BJ (cell line): ENCODE measurements around the gene CEP112. TPM values are rescaled to one million over a fixed set of nuclear protein-coding genes. Genes with fewer than 3 reads are reported as not detected.

Experiments used
- CTCF ChIA-PET: fragments of 350-600 bp; formaldehyde crosslinking; extraction: SDS; loops from one replicate; lab custom pipeline; 2021; ENCODE audit warnings: antibody characterized with exemption, inconsistent platforms; lab: Yijun Ruan, JAX
- POLR2A ChIA-PET: fragments of 300-600 bp; sonication (Branson Sonifier 250); formaldehyde crosslinking; extraction: SDS; loops from one replicate; lab custom pipeline; 2021; ENCODE audit warnings: antibody characterized with exemption; lab: Charles Lee
- DNase-seq: peaks from one replicate; pipeline ENCODE4 v3.0.0-alpha.2; 2011; ENCODE audit warnings: low read depth
- H3K27me3 ChIP-seq: 2 replicates; pipeline ENCODE4 v1.6.0; 2011; ENCODE audit warnings: low read length; ENCODE audit not compliant: control insufficient read depth, insufficient read depth
- H3K36me3 ChIP-seq: 2 replicates; pipeline ENCODE4 v1.5.1; 2011; ENCODE audit warnings: low read length; ENCODE audit not compliant: control insufficient read depth, insufficient read depth
- H3K4me3 ChIP-seq: 2 replicates; pipeline ENCODE4 v1.5.1; 2011; ENCODE audit warnings: low read depth, mild to moderate bottlenecking, control low read depth, low read length
- CTCF ChIP-seq: IDR thresholded peaks from 2 replicates; pipeline ENCODE4 v1.5.1; 2011; ENCODE audit warnings: low read depth, mild to moderate bottlenecking, control low read depth, inconsistent platforms, low read length, moderate library complexity; ENCODE audit not compliant: insufficient read depth
- polyA plus RNA-seq: library from polyadenylated mRNA; depleted of rRNA; stranded (reverse); fragments of >200 nt; gene quantifications from 2 replicates; pipeline ENCODE4 v1.2.3, GENCODE V29; 2011

CEP112 gene
- polyA plus RNA-seq, 1 experiment, result 3.3 TPM

GRCh38 chr17:66183529-66183928, 8.4 kb downstream of the CEP112 start:
- Histone ChIP-seq H3K4me3 (no peak overlapping the region), H3K27me3 (no peaks in the 10 kb centered on the region), H3K36me3 (no peaks in the 10 kb centered on the region)
- ChIA-PET POLR2A (no interaction called here), CTCF (interaction anchor here (0.8 kb wide), 1 partner anchor 952 kb away, joined by 3 read pairs; no protein-coding TSS in a partner anchor)
- DNase-seq, result no peak
- no peak for TF ChIP-seq CTCF

- no peak for TF ChIP-seq CTCF
- no peaks in the 10 kb centered on the region for H3K27me3 ChIP-seq
- H3K36me3 ChIP-seq, result no peaks in the 10 kb centered on the region
- no peak overlapping the region for H3K4me3 ChIP-seq
- DNase-seq, result no peak
- POLR2A ChIA-PET, result no interaction called here
- CTCF ChIA-PET, result no interaction called here
Observed at GRCh38 chr17:66178642-66179041, 13.3 kb downstream of the CEP112 start.

GRCh38 chr17:66177048-66177447, 14.9 kb downstream of the CEP112 start:
- Histone ChIP-seq H3K4me3 (no peak overlapping the region), H3K36me3 (no peaks in the 10 kb centered on the region), H3K27me3 (no peaks in the 10 kb centered on the region)
- ChIA-PET POLR2A (no interaction called here), CTCF (no interaction called here)
- DNase-seq, result no peak
- TF ChIP-seq CTCF, result no peak

- no peaks in the 10 kb centered on the region for H3K27me3 ChIP-seq
- no peak for TF ChIP-seq CTCF
- no peak overlapping the region for H3K4me3 ChIP-seq
- ChIA-PET POLR2A (no interaction called here), CTCF (no interaction called here)
- no peak for DNase-seq
- no peaks in the 10 kb centered on the region for H3K36me3 ChIP-seq
Observed at GRCh38 chr17:66175892-66176291, 16.0 kb downstream of the CEP112 start.

- no peak for TF ChIP-seq CTCF
- no peak overlapping the region for H3K4me3 ChIP-seq
- ChIA-PET POLR2A (no interaction called here), CTCF (interaction anchor here (0.7 to 1.0 kb wide), 2 partner anchors 8 to 878 kb away, joined by 3 read pairs; no protein-coding TSS in a partner anchor)
- no peak for DNase-seq
- peaks cover 2% of the 10 kb centered on the region; the same call in 1 of the 2 replicates for H3K36me3 ChIP-seq
- no peaks in the 10 kb centered on the region for H3K27me3 ChIP-seq
Observed at GRCh38 chr17:66172691-66173223, 19.2 kb downstream of the CEP112 start.
